T47D (cell line): ENCODE measurements around the gene MICA.
A peak's percentile ranks its signal among the peaks of the same experiment; 100 is the strongest.
"Not testable (repeated sequence)": the region's sequence is repeated elsewhere in the genome, so short reads cannot be mapped to it uniquely, and the experiment has no call there.

Experiments used
- DNase-seq, 2 experiments: peaks; one replicate each; pipeline versions ENCODE4 v3.0.0 to v3.0.0-alpha.2; 2011 to 2012; ENCODE audit warnings: low read depth in 1 of 2, low spot score in 1 of 2
- JUND ChIP-seq: IDR thresholded peaks from 2 replicates; pipeline ENCODE4 v1.6.1; 2012; ENCODE audit warnings: low read depth
- in situ Hi-C: cut with HindIII; loops from 2 replicates; pipeline ENCODE4 v1.10.0; 2016; ENCODE audit warnings: low sequenced_read_pairs, low pct_unique_long_range_greater_than_20kb

MICA gene

GRCh38 chr6:31438222-31438621 lies 34.8 kb downstream of the MICA start:
- no peak for TF ChIP-seq JUND
- in situ Hi-C loops = no loop called here
- no peak for DNase-seq

GRCh38 chr6:31438677-31439076 lies 35.3 kb downstream of the MICA start:
- no peak for TF ChIP-seq JUND
- in situ Hi-C loops = no loop called here

GRCh38 chr6:31441365-31442267 lies 38.2 kb downstream of the MICA start:
- DNase-seq = peak; percentile 67 to 69
- in situ Hi-C loops = no loop called here
- no peak for TF ChIP-seq JUND

More at GRCh38 chr6:31438677-31439076, 35.3 kb downstream of the MICA start:
- no peak for DNase-seq

DNA sequence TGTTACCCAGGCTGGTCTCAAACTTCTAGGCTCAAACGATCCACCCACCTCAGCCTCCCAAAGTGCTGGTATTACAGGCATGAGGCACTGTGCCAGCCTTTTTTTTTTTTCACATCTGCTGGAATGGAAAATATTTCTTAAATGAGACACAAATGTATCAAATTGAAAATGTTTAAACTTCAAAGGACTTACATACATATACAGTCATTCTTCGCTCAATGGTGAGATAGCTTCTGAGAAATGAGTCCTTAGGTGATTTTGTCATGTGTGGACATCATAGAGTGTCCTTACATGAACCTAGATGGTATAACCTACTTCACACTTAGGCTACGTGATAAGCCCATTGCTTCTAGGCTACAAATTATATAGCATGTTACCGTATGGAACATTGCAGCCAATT lies 43.1 kb downstream of the MICA start:
- in situ Hi-C loops = no loop called here
- no peak for DNase-seq
- no peak for TF ChIP-seq JUND

GRCh38 chr6:31446999-31447789 lies 43.8 kb downstream of the MICA start:
- in situ Hi-C loops = not testable (repeated sequence)

DNA sequence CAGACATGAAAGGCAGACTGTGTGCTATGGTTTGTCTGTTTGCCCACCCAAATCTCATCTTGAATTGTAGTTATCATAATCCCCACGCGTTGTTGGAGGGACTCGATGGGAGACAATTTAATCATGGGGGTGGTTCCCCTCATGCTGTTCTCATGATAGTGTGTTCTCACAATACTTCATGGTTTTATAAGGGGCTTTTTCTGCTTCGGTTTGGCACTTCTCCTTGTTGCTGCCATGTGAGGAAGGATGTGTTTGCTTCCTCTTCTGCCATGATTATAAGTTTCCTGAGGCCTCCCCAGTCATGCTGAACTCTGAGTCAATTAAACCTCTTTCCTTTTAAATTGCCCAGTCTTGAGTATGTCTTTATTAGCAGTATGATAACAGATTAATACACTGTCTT lies 47.4 kb downstream of the MICA start:
- DNase-seq = no peak
- in situ Hi-C loops = no loop called here
- TF ChIP-seq JUND = no peak

More at GRCh38 chr6:31446999-31447789, 43.8 kb downstream of the MICA start:
- DNase-seq = not testable (repeated sequence)

GRCh38 chr6:31452859-31453258 lies 49.5 kb downstream of the MICA start:
- TF ChIP-seq JUND = no peak
- in situ Hi-C loops = no loop called here
- DNase-seq = no peak

DNA sequence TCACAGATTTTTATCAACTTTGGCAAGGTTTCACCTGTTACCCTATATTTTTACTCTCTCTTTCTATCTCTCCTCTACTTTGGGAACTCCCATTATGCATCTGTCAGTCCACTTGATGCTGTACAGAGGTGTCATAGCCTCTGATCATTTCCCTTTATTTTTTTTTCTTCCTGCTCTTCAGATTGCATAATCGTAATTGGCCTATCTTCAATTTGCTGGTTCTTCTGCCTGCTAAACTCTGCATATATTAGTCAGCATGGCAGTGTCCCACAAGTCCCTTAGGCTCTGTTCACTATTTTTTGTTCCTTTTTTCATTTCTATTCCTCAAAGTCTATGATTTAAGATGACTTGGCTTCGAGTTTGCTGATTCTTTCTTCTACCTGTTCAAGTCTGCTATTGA lies 49.9 kb downstream of the MICA start:
- TF ChIP-seq JUND = no peak
- in situ Hi-C loops = no loop called here
- DNase-seq = no peak

DNA sequence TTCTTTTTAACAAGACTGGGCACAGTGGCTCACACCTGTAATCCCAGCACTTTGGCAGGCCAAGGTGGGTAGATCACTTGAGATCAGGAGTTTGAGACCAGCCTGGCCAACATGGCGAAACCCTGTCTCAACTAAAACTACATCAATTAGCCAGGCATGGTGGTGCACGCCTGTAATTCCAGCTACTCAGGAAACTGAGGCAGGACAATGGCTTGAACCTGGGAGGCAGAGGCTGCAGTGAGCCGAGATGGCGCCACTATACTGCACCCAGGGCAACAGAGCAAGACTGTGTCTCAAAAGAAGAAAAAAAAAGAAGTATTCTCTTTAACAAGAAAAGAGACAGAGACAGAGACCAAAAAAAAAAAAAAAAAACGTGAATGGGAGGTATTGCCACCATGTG lies 56.5 kb downstream of the MICA start:
- DNase-seq, in situ Hi-C loops: not testable (repeated sequence)

- TF ChIP-seq JUND = no peak
- in situ Hi-C loops = no loop called here
- no peak for DNase-seq
Measured at GRCh38 chr6:31460361-31461025, 57.1 kb downstream of the MICA start.

DNA sequence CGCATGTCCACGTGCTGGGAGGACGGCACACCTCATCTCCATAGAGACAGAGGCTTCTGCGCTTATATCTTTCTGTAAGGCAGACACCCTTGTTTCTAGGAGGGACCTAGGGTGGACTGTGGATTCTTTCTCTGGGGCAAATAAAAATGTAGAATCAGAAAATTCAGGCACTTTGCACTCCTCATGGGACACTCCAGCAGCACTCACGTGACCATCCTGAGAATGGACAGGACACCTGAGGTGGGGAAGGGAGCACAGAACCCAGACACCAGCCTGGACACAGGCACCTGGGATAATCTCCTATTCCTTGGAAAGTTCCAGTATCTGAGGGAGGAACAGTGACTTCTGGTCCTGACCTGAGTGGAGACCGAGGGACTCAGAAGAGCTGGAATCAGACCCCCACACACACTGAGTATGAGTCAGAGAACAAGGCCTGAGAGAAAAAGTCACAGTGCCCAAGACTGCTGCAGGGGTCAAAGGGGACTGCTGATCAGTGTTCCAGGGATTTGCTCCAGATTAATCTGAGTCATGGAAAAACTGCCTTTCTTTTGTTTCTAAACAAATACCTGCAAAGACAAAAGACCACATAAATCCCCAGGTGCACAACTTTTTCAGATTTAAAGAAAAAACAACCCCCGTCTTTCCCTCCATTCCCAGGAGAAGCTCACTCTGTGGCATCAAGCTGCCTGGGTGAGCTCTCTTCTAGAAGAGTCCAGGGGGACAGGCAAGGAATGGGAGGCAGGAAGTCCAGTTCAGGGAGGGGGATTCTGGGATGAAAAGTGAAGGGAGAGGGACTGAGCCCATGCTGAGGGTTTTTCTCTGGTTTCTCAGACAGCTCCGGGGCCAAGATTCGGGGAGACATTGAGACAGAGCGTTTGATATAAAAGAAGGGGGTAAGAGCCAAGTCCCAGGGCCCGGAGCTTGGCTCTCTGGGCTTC lies 58.9 kb downstream of the MICA start:
- in situ Hi-C loops = no loop called here
- no peak for TF ChIP-seq JUND
- DNase-seq = no peak
